Measurements from ENCODE around the gene ARHGEF25. TPM values are rescaled to one million over a fixed set of nuclear protein-coding genes. Genes with fewer than 3 reads are reported as not detected.
"Not testable (repeated sequence)": the region's sequence is repeated elsewhere in the genome, so short reads cannot be mapped to it uniquely, and the experiment has no call there.

Gene ARHGEF25
- 1 to 10 TPM; 1.1 to 1.2 TPM for total RNA-seq

- POLR2A ChIA-PET = interaction anchor here (0.7 to 3.7 kb wide), 4 partner anchors 10 to 94 kb away, joined by 3 to 18 read pairs (median 4); partner anchors contain the start of gene PIP4K2C
- Mint-ChIP-seq H3K27ac (no peak within 1 kb of the TSS), H3K9me3 (no peaks in the 10 kb centered on the region), H3K4me3 (peak within 1 kb of the TSS; percentile 70), H3K4me1 (ENCODE audit: low read depth) (peaks cover 9% of the 10 kb centered on the region), H3K36me3 (ENCODE audit: low read depth) (no peaks in the 10 kb centered on the region), H3K27me3 (peaks cover 12% of the 10 kb centered on the region)
- CTCF ChIA-PET = interaction anchor here (0.7 to 8.0 kb wide), 7 partner anchors 9 to 100 kb away, joined by 3 to 60 read pairs (median 3); partner anchors contain the start of gene PIP4K2C
- ATAC-seq (peak; percentile 83), DNase-seq (peak; percentile 59)
- TF ChIP-seq CTCF (IDR thresholded peaks at IDR 0.05) = no peak
- intact Hi-C loops (cut with micrococcal nuclease) = no loop called here
Measured at GRCh38 chr12:57611108-57611826, at the start of gene ARHGEF25. Gene ARHGEF25 (plus strand): TSS chr12:57611435. CDS start chr12:57611895, 460 bp downstream.

GRCh38 chr12:57563358-57563757 is 47.9 kb upstream of the ARHGEF25 start:
- POLR2A ChIA-PET = interaction anchor here (1.2 kb wide), 1 partner anchor 160 kb away, joined by 3 read pairs; no protein-coding TSS in a partner anchor
- Mint-ChIP-seq H3K9me3 (no peaks in the 10 kb centered on the region), H3K27me3 (no peaks in the 10 kb centered on the region), H3K4me1 (ENCODE audit: low read depth) (no peaks in the 10 kb centered on the region), H3K36me3 (ENCODE audit: low read depth) (no peaks in the 10 kb centered on the region), H3K27ac (no peak overlapping the region), H3K4me3 (no peak overlapping the region)
- TF ChIP-seq CTCF (IDR thresholded peaks at IDR 0.05) = no peak
- DNase-seq (no peak), ATAC-seq (no peak)
- CTCF ChIA-PET = interaction anchor here (1.0 to 3.1 kb wide), 3 partner anchors 8 to 21 kb away, joined by 3 to 13 read pairs (median 7); no protein-coding TSS in a partner anchor
- intact Hi-C loops (cut with micrococcal nuclease) = no loop called here

GRCh38 chr12:57564178-57564740 is 47.0 kb upstream of the ARHGEF25 start:
- H3K27ac Mint-ChIP-seq = no peak overlapping the region
- CTCF ChIA-PET = interaction anchor here (1.0 to 2.3 kb wide), 2 partner anchors 16 to 19 kb away, joined by 3 to 10 read pairs; no protein-coding TSS in a partner anchor

DNA sequence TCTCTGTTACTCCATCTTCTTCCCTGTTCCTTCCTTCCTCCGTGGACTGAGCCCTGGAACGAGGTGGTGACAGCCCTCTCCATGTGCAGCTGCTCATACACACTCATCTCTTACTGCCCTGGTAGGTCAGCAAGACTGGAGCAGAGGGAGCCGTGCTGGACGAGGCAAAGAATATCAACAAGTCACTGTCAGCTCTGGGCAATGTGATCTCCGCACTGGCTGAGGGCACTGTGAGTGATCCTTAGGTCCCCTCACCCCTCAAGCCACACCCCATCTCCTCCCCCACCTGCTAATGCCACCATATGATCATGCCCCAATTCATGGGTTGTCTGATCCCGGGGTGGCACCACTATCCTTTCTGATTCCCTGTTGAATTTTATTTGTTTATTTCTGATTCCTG is 42.4 kb upstream of the ARHGEF25 start:
- H3K27ac Mint-ChIP-seq = no peak overlapping the region
- intact Hi-C loops (cut with micrococcal nuclease) = no loop called here
- POLR2A ChIA-PET = interaction anchor here (0.6 kb wide), 1 partner anchor 9 kb away, joined by 3 read pairs; no protein-coding TSS in a partner anchor
- ATAC-seq (no peak), DNase-seq (no peak)
- no peaks in the 10 kb centered on the region for H3K9me3 Mint-ChIP-seq
- H3K4me1 Mint-ChIP-seq (ENCODE audit: low read depth) = no peaks in the 10 kb centered on the region
- no peaks in the 10 kb centered on the region for H3K27me3 Mint-ChIP-seq
- H3K36me3 Mint-ChIP-seq (ENCODE audit: low read depth) = no peaks in the 10 kb centered on the region
- no peak for TF ChIP-seq CTCF (IDR thresholded peaks at IDR 0.05)
- CTCF ChIA-PET = no interaction called here
- no peak overlapping the region for H3K4me3 Mint-ChIP-seq

More at GRCh38 chr12:57564178-57564740, 47.0 kb upstream of the ARHGEF25 start:
- H3K9me3 Mint-ChIP-seq = no peaks in the 10 kb centered on the region
- DNase-seq (no peak), ATAC-seq (no peak)
- no peaks in the 10 kb centered on the region for H3K4me1 Mint-ChIP-seq (ENCODE audit: low read depth)
- no peak for TF ChIP-seq CTCF (IDR thresholded peaks at IDR 0.05)
- no peak overlapping the region for H3K4me3 Mint-ChIP-seq
- H3K27me3 Mint-ChIP-seq = no peaks in the 10 kb centered on the region
- POLR2A ChIA-PET = interaction anchor here (0.9 kb wide), 1 partner anchor 28 kb away, joined by 3 read pairs; no protein-coding TSS in a partner anchor
- no peaks in the 10 kb centered on the region for H3K36me3 Mint-ChIP-seq (ENCODE audit: low read depth)
- intact Hi-C loops (cut with micrococcal nuclease) = no loop called here

DNA sequence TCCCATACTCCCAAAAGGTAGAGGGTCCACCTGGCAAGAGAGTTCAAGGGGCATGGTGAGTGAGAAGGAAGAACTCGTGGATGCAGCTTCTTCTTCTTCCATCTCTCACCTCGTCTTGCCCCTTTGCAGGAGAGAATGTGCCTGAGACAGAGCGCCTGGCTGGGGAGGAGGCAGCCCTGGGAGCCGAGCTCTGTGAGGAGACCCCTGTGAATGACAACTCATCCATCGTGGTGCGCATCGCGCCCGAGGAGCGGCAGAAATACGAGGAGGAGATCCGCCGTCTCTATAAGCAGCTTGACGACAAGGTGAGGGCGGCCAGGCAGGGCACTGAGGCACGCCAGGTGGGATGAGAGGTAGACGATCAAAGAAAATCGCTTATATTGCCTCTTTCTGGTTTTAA is 41.4 kb upstream of the ARHGEF25 start:
- H3K4me3 Mint-ChIP-seq = no peak overlapping the region
- DNase-seq (no peak), ATAC-seq (no peak)
- H3K9me3 Mint-ChIP-seq = no peaks in the 10 kb centered on the region
- H3K27ac Mint-ChIP-seq = no peak overlapping the region
- H3K36me3 Mint-ChIP-seq (ENCODE audit: low read depth) = no peaks in the 10 kb centered on the region
- intact Hi-C loops (cut with micrococcal nuclease) = no loop called here
- no peaks in the 10 kb centered on the region for H3K4me1 Mint-ChIP-seq (ENCODE audit: low read depth)
- ChIA-PET POLR2A (interaction anchor here (1.0 kb wide), 1 partner anchor 22 kb away, joined by 3 read pairs; no protein-coding TSS in a partner anchor), CTCF (no interaction called here)
- no peak for TF ChIP-seq CTCF (IDR thresholded peaks at IDR 0.05)
- H3K27me3 Mint-ChIP-seq = no peaks in the 10 kb centered on the region

DNA sequence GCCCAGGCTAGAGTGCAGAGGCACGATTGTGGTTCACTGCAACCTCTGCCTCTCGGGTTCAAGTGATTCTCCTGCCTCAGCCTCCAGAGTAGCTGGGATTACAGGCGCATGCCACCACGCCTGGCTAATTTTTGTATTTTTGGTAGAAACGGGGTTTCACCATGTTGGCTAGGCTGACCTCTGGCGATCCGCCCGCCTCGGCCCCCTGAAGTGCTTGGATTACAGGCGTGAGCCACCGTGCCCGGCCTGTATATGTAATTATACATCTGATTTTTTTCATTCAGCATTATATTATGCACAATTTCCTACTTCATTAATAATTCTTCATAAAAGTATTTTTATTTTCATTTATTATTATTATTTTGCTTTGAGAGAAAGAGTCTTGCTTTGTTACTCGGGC is 40.8 kb upstream of the ARHGEF25 start:
- not testable (repeated sequence) for H3K4me3 Mint-ChIP-seq

More for the DNA sequence above, 40.8 kb upstream of the ARHGEF25 start:
- ATAC-seq; H3K9me3 Mint-ChIP-seq; H3K4me1 Mint-ChIP-seq (ENCODE audit: low read depth); H3K27ac Mint-ChIP-seq; H3K36me3 Mint-ChIP-seq (ENCODE audit: low read depth); intact Hi-C loops (cut with micrococcal nuclease); DNase-seq; H3K27me3 Mint-ChIP-seq: not testable (repeated sequence)
- CTCF ChIA-PET = interaction anchor here (1.0 to 1.5 kb wide), 4 partner anchors 8 to 50 kb away, joined by 3 to 7 read pairs (median 4); no protein-coding TSS in a partner anchor
- POLR2A ChIA-PET = interaction anchor here (1.0 kb wide), 1 partner anchor 22 kb away, joined by 3 read pairs; no protein-coding TSS in a partner anchor

Measured in activated CD8-positive, alpha-beta T cell treated with anti-CD3 and anti-CD28 coated beads for 36 hours (primary cell).